ENCODE data around the gene CHI3L2. TPM values are rescaled to one million over a fixed set of nuclear protein-coding genes. Genes with fewer than 3 reads are reported as not detected.

The CHI3L2 gene
- total and polyA plus RNA-seq, 2 of the 13 experiments (the other 11 are each of a cell fraction or from before 2014, with no cell fraction given): 0.46 to 1.7 TPM

DNA sequence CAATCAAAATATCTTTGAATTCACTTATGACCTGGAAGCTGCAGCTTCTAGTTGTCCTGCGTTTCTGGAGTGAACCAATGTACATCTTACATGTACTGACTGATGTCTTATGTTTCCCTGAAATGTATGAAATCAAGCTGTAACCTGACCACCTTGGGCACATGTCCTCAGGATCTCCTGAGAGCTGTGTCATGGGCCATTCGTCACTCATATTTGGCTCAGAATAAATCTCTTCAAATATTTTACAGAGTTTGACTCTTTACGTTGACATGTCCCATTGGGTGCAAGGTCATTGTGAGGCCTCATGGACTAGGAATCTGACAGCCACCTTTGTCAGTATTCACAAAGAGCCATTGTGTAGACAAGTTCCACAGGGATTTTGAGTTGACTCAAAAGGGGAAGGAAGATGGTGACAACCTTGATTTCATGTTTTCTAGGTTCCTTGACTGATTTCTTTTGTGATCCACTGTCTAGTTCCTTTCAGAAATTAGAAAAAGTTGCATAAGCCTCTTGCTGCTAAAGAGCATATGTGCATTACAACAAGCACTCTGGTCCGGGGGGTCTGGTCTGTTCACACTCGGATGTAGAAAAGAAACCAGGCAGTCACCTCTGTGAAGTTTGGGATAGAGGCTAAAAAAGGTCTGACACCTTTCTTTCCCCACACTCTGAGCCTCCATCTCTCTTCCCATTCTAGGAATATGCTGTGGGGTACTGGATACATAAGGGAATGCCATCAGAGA is 10.7 kb downstream of the CHI3L2 start (continued):
- TF ChIP-seq PTBP1 (IDR thresholded peaks at IDR 0.05; ENCODE audit: low read depth, low read length, poor library complexity, severe bottlenecking) (no peak), ZNF207 (IDR thresholded peaks at IDR 0.05; ENCODE audit: borderline replicate concordance) (no peak), SALL2 (CRISPR knock-in tag; IDR thresholded peaks at IDR 0.05) (no peak), ZNF296 (CRISPR knock-in tag; conservative IDR thresholded peaks at IDR 0.05) (no peak), ZBTB7B (CRISPR knock-in tag; IDR thresholded peaks at IDR 0.05) (no peak), NR1H2 (CRISPR knock-in tag; IDR thresholded peaks at IDR 0.05; ENCODE audit: borderline replicate concordance, low read depth) (no peak), ISL2 (CRISPR knock-in tag; IDR thresholded peaks at IDR 0.05) (peak; percentile 61; the same call in 1 of the 2 replicates), FOXA1 (IDR thresholded peaks at IDR 0.05) (no peak), FOXA1 (CRISPR knock-in tag; IDR thresholded peaks at IDR 0.05) (peak; percentile 52), JARID2 (CRISPR knock-in tag; IDR thresholded peaks at IDR 0.05; ENCODE audit: insufficient replicate concordance) (no peak), FOXK1 (CRISPR knock-in tag; IDR thresholded peaks at IDR 0.05; ENCODE audit: borderline replicate concordance, low read depth) (no peak), ATF7-NPFF (CRISPR knock-in tag; IDR thresholded peaks at IDR 0.05; ENCODE audit: low read depth) (no peak), MIER2 (CRISPR knock-in tag; IDR thresholded peaks at IDR 0.05) (0 out of 2 replicates have a peak, but pooled peaks have one; percentile 15), RAD51 (IDR thresholded peaks at IDR 0.05; ENCODE audit: borderline replicate concordance) (no peak), GFI1 (CRISPR knock-in tag; IDR thresholded peaks at IDR 0.05; ENCODE audit: borderline replicate concordance) (peak; percentile 86), FLYWCH1 (CRISPR knock-in tag; IDR thresholded peaks at IDR 0.05) (no peak), ZNF331 (CRISPR knock-in tag; IDR thresholded peaks at IDR 0.05) (peak; percentile 68; the same call in 1 of the 2 replicates), KLF12 (CRISPR knock-in tag; IDR thresholded peaks at IDR 0.05; ENCODE audit: borderline replicate concordance) (no peak), ZFP36L2 (CRISPR knock-in tag; IDR thresholded peaks at IDR 0.05) (no peak), RBFOX2 (IDR thresholded peaks at IDR 0.05; ENCODE audit: low read depth, low read length) (no peak), YY1 (IDR thresholded peaks at IDR 0.05; ENCODE audit: insufficient read depth, insufficient replicate concordance, low read depth, low read length) (no peak), TBX2 (CRISPR knock-in tag; IDR thresholded peaks at IDR 0.05; ENCODE audit: borderline replicate concordance) (peak; percentile 70), SP140L (CRISPR knock-in tag; IDR thresholded peaks at IDR 0.05; ENCODE audit: borderline replicate concordance) (no peak), CREM (IDR thresholded peaks at IDR 0.05) (peak; percentile 56; the same call in 1 of the 2 replicates), CREM (CRISPR knock-in tag; IDR thresholded peaks at IDR 0.05) (no peak)
- TF ChIP-seq, protein P1, sequence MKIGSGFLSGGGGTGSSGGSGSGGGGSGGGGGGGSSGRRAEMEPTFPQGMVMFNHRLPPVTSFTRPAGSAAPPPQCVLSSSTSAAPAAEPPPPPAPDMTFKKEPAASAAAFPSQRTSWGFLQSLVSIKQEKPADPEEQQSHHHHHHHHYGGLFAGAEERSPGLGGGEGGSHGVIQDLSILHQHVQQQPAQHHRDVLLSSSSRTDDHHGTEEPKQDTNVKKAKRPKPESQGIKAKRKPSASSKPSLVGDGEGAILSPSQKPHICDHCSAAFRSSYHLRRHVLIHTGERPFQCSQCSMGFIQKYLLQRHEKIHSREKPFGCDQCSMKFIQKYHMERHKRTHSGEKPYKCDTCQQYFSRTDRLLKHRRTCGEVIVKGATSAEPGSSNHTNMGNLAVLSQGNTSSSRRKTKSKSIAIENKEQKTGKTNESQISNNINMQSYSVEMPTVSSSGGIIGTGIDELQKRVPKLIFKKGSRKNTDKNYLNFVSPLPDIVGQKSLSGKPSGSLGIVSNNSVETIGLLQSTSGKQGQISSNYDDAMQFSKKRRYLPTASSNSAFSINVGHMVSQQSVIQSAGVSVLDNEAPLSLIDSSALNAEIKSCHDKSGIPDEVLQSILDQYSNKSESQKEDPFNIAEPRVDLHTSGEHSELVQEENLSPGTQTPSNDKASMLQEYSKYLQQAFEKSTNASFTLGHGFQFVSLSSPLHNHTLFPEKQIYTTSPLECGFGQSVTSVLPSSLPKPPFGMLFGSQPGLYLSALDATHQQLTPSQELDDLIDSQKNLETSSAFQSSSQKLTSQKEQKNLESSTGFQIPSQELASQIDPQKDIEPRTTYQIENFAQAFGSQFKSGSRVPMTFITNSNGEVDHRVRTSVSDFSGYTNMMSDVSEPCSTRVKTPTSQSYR (CRISPR knock-in tag; IDR thresholded peaks at IDR 0.05; ENCODE audit: borderline replicate concordance): no peak
- TF ChIP-seq, protein P2, sequence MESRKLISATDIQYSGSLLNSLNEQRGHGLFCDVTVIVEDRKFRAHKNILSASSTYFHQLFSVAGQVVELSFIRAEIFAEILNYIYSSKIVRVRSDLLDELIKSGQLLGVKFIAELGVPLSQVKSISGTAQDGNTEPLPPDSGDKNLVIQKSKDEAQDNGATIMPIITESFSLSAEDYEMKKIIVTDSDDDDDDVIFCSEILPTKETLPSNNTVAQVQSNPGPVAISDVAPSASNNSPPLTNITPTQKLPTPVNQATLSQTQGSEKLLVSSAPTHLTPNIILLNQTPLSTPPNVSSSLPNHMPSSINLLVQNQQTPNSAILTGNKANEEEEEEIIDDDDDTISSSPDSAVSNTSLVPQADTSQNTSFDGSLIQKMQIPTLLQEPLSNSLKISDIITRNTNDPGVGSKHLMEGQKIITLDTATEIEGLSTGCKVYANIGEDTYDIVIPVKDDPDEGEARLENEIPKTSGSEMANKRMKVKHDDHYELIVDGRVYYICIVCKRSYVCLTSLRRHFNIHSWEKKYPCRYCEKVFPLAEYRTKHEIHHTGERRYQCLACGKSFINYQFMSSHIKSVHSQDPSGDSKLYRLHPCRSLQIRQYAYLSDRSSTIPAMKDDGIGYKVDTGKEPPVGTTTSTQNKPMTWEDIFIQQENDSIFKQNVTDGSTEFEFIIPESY (CRISPR knock-in tag; IDR thresholded peaks at IDR 0.05): no peak
- TF ChIP-seq, protein P3, sequence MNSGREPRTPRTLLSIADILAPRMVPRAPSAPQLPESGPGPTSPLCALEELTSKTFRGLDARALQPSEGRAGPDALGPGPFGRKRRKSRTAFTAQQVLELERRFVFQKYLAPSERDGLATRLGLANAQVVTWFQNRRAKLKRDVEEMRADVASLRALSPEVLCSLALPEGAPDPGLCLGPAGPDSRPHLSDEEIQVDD (CRISPR knock-in tag; IDR thresholded peaks at IDR 0.05; ENCODE audit: borderline replicate concordance): no peak

Data from HepG2 (cell line).